Measurements from ENCODE around the gene HSPA5.

DNA sequence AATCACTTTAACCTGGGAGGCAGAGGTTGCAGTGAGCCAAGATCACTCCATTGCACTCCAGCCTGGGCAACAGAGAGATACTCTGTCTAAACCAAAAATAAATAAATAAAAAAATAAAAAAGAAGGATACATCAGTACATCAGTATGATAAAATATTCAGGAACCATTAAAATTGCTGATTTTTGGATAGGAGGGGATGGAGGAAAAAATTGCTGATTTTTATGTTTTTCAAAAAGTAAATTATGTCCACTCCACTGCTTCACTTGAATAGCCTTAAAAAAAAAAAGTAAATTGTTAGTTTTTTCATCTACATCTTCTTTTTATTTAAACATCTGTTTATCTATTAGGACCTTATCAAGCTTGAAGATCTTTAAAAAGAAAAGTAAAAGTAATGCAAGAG is 13.1 kb upstream of the HSPA5 start:
- TF ChIP-seq GABPA (IDR thresholded peaks at IDR 0.05 in 1 of 2, conservative IDR thresholded peaks at IDR 0.05 in 1 of 2) (no peak), TAF1 (conservative IDR thresholded peaks at IDR 0.05) (no peak), SP1 (IDR thresholded peaks at IDR 0.05) (no peak), JUND (IDR thresholded peaks at IDR 0.05) (no peak), RAD21 (IDR thresholded peaks at IDR 0.05) (no peak), ZBTB33 (IDR thresholded peaks at IDR 0.05) (no peak), YY1 (IDR thresholded peaks at IDR 0.05) (no peak)
- TF ChIP-seq, protein P1, sequence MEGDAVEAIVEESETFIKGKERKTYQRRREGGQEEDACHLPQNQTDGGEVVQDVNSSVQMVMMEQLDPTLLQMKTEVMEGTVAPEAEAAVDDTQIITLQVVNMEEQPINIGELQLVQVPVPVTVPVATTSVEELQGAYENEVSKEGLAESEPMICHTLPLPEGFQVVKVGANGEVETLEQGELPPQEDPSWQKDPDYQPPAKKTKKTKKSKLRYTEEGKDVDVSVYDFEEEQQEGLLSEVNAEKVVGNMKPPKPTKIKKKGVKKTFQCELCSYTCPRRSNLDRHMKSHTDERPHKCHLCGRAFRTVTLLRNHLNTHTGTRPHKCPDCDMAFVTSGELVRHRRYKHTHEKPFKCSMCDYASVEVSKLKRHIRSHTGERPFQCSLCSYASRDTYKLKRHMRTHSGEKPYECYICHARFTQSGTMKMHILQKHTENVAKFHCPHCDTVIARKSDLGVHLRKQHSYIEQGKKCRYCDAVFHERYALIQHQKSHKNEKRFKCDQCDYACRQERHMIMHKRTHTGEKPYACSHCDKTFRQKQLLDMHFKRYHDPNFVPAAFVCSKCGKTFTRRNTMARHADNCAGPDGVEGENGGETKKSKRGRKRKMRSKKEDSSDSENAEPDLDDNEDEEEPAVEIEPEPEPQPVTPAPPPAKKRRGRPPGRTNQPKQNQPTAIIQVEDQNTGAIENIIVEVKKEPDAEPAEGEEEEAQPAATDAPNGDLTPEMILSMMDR (IDR thresholded peaks at IDR 0.05; ENCODE audit: low read depth, low read length, missing input control), result no peak
- TF ChIP-seq, protein P2, sequence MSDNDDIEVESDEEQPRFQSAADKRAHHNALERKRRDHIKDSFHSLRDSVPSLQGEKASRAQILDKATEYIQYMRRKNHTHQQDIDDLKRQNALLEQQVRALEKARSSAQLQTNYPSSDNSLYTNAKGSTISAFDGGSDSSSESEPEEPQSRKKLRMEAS (IDR thresholded peaks at IDR 0.05), result no peak
- TF ChIP-seq, protein P3, sequence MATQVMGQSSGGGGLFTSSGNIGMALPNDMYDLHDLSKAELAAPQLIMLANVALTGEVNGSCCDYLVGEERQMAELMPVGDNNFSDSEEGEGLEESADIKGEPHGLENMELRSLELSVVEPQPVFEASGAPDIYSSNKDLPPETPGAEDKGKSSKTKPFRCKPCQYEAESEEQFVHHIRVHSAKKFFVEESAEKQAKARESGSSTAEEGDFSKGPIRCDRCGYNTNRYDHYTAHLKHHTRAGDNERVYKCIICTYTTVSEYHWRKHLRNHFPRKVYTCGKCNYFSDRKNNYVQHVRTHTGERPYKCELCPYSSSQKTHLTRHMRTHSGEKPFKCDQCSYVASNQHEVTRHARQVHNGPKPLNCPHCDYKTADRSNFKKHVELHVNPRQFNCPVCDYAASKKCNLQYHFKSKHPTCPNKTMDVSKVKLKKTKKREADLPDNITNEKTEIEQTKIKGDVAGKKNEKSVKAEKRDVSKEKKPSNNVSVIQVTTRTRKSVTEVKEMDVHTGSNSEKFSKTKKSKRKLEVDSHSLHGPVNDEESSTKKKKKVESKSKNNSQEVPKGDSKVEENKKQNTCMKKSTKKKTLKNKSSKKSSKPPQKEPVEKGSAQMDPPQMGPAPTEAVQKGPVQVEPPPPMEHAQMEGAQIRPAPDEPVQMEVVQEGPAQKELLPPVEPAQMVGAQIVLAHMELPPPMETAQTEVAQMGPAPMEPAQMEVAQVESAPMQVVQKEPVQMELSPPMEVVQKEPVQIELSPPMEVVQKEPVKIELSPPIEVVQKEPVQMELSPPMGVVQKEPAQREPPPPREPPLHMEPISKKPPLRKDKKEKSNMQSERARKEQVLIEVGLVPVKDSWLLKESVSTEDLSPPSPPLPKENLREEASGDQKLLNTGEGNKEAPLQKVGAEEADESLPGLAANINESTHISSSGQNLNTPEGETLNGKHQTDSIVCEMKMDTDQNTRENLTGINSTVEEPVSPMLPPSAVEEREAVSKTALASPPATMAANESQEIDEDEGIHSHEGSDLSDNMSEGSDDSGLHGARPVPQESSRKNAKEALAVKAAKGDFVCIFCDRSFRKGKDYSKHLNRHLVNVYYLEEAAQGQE (IDR thresholded peaks at IDR 0.05), result no peak
